GM10248 (cell line): ENCODE measurements around the gene SDCCAG8.
A peak's percentile ranks its signal among the peaks of the same experiment; 100 is the strongest.

Experiments
- CTCF ChIA-PET: fragments of 300-600 bp; sonication (Branson Sonifier 250); formaldehyde crosslinking; extraction: SDS; loops from one replicate; lab custom pipeline; 2021; ENCODE audit warnings: antibody characterized with exemption; lab: Yijun Ruan, JAX
- POLR2A ChIA-PET: fragments of 350-650 bp; sonication (Branson Sonifier 250); formaldehyde crosslinking; extraction: SDS; loops from one replicate; lab custom pipeline; 2020; ENCODE audit warnings: antibody characterized with exemption; lab: Yijun Ruan, JAX
- DNase-seq: peaks from one replicate; pipeline ENCODE4 v3.0.0; 2012; ENCODE audit errors: extremely low spot score
- TF ChIP-seq, protein P1 (sequence below): IDR thresholded peaks from 2 replicates; pipeline ENCODE4 v1.5.1; 2012; ENCODE audit warnings: mild to moderate bottlenecking, low read depth; ENCODE audit errors: extremely low read depth, missing control alignments, control extremely low read depth

Gene SDCCAG8

DNA sequence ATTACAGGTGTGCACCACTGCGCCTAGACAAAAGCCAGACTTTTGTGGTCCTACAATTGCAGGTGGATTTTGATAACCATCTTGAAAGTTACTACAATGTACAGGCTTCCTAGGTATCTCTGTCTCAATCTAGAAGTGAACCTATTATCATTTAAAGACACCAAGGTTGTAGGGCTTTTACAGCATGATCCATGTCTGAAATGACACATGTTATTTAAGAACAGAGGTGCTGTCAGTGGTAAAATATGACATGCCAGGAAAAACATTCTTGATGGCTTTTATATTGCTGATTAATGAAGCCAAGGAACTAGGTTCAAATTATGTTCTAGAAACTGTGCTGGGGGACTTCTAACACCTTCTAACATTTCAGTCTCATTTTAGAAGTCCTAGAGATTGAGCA lies 253.1 kb downstream of the SDCCAG8 start:
- ChIA-PET POLR2A (no interaction called here), CTCF (no interaction called here)
- TF ChIP-seq, protein P1, sequence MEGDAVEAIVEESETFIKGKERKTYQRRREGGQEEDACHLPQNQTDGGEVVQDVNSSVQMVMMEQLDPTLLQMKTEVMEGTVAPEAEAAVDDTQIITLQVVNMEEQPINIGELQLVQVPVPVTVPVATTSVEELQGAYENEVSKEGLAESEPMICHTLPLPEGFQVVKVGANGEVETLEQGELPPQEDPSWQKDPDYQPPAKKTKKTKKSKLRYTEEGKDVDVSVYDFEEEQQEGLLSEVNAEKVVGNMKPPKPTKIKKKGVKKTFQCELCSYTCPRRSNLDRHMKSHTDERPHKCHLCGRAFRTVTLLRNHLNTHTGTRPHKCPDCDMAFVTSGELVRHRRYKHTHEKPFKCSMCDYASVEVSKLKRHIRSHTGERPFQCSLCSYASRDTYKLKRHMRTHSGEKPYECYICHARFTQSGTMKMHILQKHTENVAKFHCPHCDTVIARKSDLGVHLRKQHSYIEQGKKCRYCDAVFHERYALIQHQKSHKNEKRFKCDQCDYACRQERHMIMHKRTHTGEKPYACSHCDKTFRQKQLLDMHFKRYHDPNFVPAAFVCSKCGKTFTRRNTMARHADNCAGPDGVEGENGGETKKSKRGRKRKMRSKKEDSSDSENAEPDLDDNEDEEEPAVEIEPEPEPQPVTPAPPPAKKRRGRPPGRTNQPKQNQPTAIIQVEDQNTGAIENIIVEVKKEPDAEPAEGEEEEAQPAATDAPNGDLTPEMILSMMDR = no peak
- no peak for DNase-seq

DNA sequence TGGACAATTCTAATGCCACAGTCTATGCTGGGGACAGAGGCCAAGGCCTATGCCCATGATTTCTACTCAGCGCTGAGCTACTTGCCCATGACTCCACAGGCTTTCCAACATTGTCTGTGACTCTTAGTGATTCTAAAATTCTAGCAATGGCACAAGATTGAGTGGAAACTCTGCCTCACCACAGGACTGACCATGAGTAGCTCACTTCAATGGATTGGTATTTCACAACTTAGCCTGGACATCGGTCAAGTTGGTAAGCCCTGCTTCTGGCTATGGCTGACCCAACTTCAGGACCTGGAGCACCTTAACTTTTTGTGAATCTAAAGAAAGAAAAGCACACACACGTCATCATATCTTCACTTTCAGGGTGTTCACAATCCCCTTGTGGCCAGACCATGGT lies 255.1 kb downstream of the SDCCAG8 start:
- ChIA-PET POLR2A (no interaction called here), CTCF (interaction anchor here (1.2 to 1.6 kb wide), 2 partner anchors 60 to 200 kb away, joined by 3 read pairs; no protein-coding TSS in a partner anchor)
- TF ChIP-seq, protein P1 = no peak
- DNase-seq = no peak

- peak; percentile 51 for DNase-seq
- TF ChIP-seq, protein P1 = no peak
- POLR2A ChIA-PET = no interaction called here
- CTCF ChIA-PET = interaction anchor here (1.2 to 1.5 kb wide), 2 partner anchors 15 to 29 kb away, joined by 3 read pairs; no protein-coding TSS in a partner anchor
Observed at GRCh38 chr1:243513726-243514491, 258.1 kb downstream of the SDCCAG8 start.

GRCh38 chr1:243514927-243515326 lies 259.1 kb downstream of the SDCCAG8 start:
- POLR2A ChIA-PET = no interaction called here
- CTCF ChIA-PET = no interaction called here
- no peak for DNase-seq
- TF ChIP-seq, protein P1 = no peak

DNA sequence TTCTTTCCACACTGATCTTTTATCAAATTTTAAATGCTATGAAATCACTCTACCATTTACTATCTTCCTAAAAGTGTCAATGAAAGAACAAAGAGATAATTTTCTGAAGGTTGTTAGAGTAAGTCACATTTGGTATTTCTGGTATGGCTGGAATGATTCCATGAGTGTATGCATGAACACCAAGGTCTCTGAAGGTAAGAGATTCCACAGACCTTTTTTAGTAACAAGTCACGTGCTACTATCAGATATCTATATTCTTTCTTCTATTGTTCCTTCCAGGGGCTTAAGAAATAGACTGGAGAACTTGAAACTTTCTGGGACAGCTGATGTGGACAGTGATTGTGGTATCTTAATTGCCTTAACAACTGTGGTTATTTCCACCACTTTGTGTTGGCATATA lies 265.0 kb downstream of the SDCCAG8 start:
- TF ChIP-seq, protein P1 = no peak
- POLR2A ChIA-PET = no interaction called here
- DNase-seq = no peak
- CTCF ChIA-PET = interaction anchor here (1.0 kb wide), 1 partner anchor 14 kb away, joined by 3 read pairs; no protein-coding TSS in a partner anchor

DNA sequence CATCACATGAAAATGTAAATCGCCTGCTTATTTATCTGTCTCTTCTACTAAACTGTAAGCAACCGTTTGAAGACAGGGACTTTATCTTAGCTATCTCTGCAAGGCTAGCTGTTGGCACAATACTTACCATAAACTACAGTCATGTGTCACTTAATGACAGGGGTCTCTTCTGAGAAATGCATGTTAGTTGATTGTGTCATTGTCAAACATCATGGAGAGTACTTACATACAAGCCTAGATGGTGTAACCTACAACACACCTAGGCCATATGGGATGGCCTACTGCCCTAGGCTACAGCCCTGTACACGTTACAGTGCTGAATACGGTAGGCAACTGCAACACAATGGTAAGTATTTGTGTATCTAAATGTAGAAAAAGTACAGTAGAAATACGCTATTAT lies 267.9 kb downstream of the SDCCAG8 start:
- ChIA-PET CTCF (no interaction called here), POLR2A (no interaction called here)
- no peak for DNase-seq
- TF ChIP-seq, protein P1 = no peak
